GM23248 (cell line): ENCODE results near the gene GOLGA2. TPM values are rescaled to one million over a fixed set of nuclear protein-coding genes. Genes with fewer than 3 reads are reported as not detected.

Experiments used
- DNase-seq: peaks from one replicate; pipeline ENCODE4 v3.0.0-alpha.2; 2015
- H2AFZ ChIP-seq: fragments of 200-600 bp; sonication (generic); 2 replicates; pipeline ENCODE4 v1.6.1; 2016; ENCODE audit warnings: antibody characterized with exemption
- H3F3A ChIP-seq: fragments of 200-600 bp; sonication (generic); 2 replicates; pipeline ENCODE4 v1.6.1; 2016; ENCODE audit warnings: mild to moderate bottlenecking, antibody characterized with exemption, mixed run types; ENCODE audit not compliant: insufficient read depth
- H3K27ac ChIP-seq: fragments of 200-600 bp; sonication (generic); 2 replicates; pipeline ENCODE4 v1.5.1; 2016; ENCODE audit warnings: mild to moderate bottlenecking
- H3K27me3 ChIP-seq: fragments of 200-600 bp; sonication (generic); replicated peaks from 2 replicates; pipeline ENCODE4 v1.6.1; 2016; ENCODE audit warnings: mild to moderate bottlenecking; ENCODE audit not compliant: insufficient read depth
- H3K36me3 ChIP-seq: fragments of 200-600 bp; sonication (generic); 2 replicates; pipeline ENCODE4 v1.6.1; 2016; ENCODE audit warnings: low read depth, mild to moderate bottlenecking
- H3K4me1 ChIP-seq: fragments of 200-600 bp; sonication (generic); 2 replicates; pipeline ENCODE4 v1.6.1; 2016; ENCODE audit warnings: mild to moderate bottlenecking; ENCODE audit not compliant: insufficient read depth
- H3K4me2 ChIP-seq: fragments of 200-600 bp; sonication (generic); one replicate; pipeline ENCODE4 v1.6.1; 2016; ENCODE audit warnings: mild to moderate bottlenecking; ENCODE audit not compliant: unreplicated experiment
- H3K4me3 ChIP-seq: fragments of 200-600 bp; sonication (generic); 2 replicates; pipeline ENCODE4 v1.5.1; 2016; ENCODE audit warnings: mild to moderate bottlenecking
- H3K79me2 ChIP-seq: fragments of 200-600 bp; sonication (generic); 2 replicates; pipeline ENCODE4 v1.6.1; 2016; ENCODE audit warnings: mild to moderate bottlenecking; ENCODE audit not compliant: insufficient read depth
- H3K9ac ChIP-seq: fragments of 200-600 bp; sonication (generic); 2 replicates; pipeline ENCODE4 v1.6.1; 2016; ENCODE audit warnings: mild to moderate bottlenecking
- H3K9me2 ChIP-seq: fragments of 200-600 bp; sonication (generic); 2 replicates; pipeline ENCODE4 v1.6.1; 2016; ENCODE audit warnings: mixed run types, mild to moderate bottlenecking, moderate library complexity; ENCODE audit not compliant: insufficient read depth
- H3K9me3 ChIP-seq: fragments of 200-600 bp; sonication (generic); one replicate; pipeline ENCODE4 v1.6.1; 2017; ENCODE audit warnings: low read depth
- H4K20me1 ChIP-seq: fragments of 200-600 bp; sonication (generic); 2 replicates; pipeline ENCODE4 v1.6.0; 2016; ENCODE audit not compliant: insufficient read depth
- EZH2 ChIP-seq: fragments of 200-600 bp; sonication (generic); IDR thresholded peaks from 2 replicates; pipeline ENCODE4 v1.6.1; 2018; ENCODE audit warnings: antibody characterized with exemption, mild to moderate bottlenecking; ENCODE audit not compliant: insufficient read depth, poor library complexity, severe bottlenecking
- EZH2phosphoT487 ChIP-seq: fragments of 200-600 bp; sonication (generic); IDR thresholded peaks from 2 replicates; pipeline ENCODE4 v1.6.1; 2018; ENCODE audit warnings: antibody characterized with exemption, moderate library complexity, mild to moderate bottlenecking, low read depth; ENCODE audit not compliant: insufficient read depth
- WGBS, 2 experiments: methylation state at CpG; one replicate each; pipeline ENCODE4 v1.1.6; 2015 to 2017; ENCODE audit warnings: low lambda C conversion rate in 2 of 2, low coverage in 1 of 2; ENCODE audit errors: missing lambda C conversion rate in 2 of 2; 5-methylcytosine and 5-hydroxymethylcytosine counted together
- in situ Hi-C: fragments of 300-500 bp; cut with MboI; formaldehyde crosslinking; loops from 2 replicates; pipeline ENCODE4 v1.15.0; 2020
- polyA plus RNA-seq: library from polyadenylated mRNA; unstranded; fragments of >200 nt; fragmentation: Nextera tagmentation; extraction: Ambion mirVana; gene quantifications from 2 replicates; pipeline ENCODE4 v1.2.1, GENCODE V29; 2016
- total RNA-seq: library from RNA; depleted of rRNA; stranded (reverse); fragments of >200 nt; shearing (Covaris generic); gene quantifications from 2 replicates; pipeline ENCODE4 v1.2.3, GENCODE V29; 2014

Gene GOLGA2
- total and polyA plus RNA-seq, 2 experiments from 2014 or later: 35.1 to 116 TPM

DNA sequence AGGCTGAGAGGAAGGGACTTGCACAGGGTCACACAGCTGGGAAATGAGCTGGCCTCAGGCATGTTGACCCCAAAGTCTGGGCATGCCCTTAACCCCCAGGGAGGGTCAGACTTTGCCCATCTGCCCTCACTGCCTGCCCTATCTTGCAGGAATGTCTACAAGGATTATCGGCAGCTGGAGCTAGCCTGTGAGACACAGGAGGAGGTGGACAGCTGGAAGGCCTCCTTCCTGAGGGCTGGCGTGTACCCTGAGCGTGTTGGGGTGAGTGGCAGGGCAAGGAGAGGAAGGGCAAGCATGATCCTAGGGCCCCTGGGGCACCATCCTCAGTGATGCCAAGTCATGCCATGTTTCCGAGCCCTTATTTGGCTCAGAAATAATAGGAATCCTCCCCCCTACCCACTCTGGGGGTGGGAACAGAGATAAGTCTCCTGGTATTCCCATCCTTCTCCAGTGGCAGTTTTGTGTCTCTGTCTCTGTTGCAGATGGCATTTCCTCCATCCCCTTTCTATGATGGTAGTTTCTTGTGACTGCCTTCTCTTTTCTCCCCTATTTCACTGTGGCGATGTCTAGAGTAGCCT, 28.5 kb downstream of the GOLGA2 start:
- no peaks in the 10 kb centered on the region for H3K27me3 ChIP-seq
- H3K27ac ChIP-seq: no peak overlapping the region
- H4K20me1 ChIP-seq: no peaks in the 10 kb centered on the region
- TF ChIP-seq EZH2phosphoT487 (no peak), EZH2 (no peak)
- H3K9me2 ChIP-seq: no peaks in the 10 kb centered on the region
- no peak overlapping the region for H3K4me3 ChIP-seq
- DNase-seq: no peak
- H2AFZ ChIP-seq: no peak overlapping the region
- H3K9ac ChIP-seq: no peak overlapping the region
- no peaks in the 10 kb centered on the region for H3K9me3 ChIP-seq
- H3K4me2 ChIP-seq: no peak overlapping the region
- WGBS, 2 experiments: 92 to 96% methylated on average over 5 of the region's 5 CpGs
- peaks cover 32% of the 10 kb centered on the region for H3K4me1 ChIP-seq
- no peaks in the 10 kb centered on the region for H3K79me2 ChIP-seq
- H3F3A ChIP-seq: peaks cover 10% of the 10 kb centered on the region
- in situ Hi-C loops: no loop called here
- no peaks in the 10 kb centered on the region for H3K36me3 ChIP-seq

DNA sequence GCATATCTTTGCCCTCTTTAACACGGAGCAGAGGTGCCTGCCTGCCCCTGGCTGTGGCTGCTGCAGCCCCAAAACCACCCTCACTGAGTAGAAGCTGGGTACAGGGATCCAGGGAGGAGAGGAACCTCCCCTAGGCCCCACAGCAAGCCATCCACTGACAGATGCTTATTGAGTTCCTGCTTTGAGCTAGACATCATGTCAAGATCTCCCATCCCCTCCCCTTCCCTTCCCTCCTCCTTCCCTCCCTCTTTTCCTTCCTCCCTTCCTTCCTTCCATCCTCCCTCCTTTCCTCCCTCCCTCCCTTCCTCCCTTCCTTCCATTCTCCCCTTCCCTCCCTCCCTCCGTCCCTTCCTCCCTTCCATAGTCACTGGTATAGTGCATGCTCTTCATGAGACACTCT, 29.3 kb downstream of the GOLGA2 start:
- no peak overlapping the region for H3K4me2 ChIP-seq
- no peaks in the 10 kb centered on the region for H3K36me3 ChIP-seq
- peaks cover 38% of the 10 kb centered on the region for H3K4me1 ChIP-seq
- peaks cover 19% of the 10 kb centered on the region for H3F3A ChIP-seq
- in situ Hi-C loops: no loop called here
- no peak overlapping the region for H2AFZ ChIP-seq
- H4K20me1 ChIP-seq: no peaks in the 10 kb centered on the region
- DNase-seq: no peak
- no peak overlapping the region for H3K9ac ChIP-seq
- no peaks in the 10 kb centered on the region for H3K79me2 ChIP-seq
- H3K9me3 ChIP-seq: no peaks in the 10 kb centered on the region
- H3K27me3 ChIP-seq: no peaks in the 10 kb centered on the region
- no peak overlapping the region for H3K27ac ChIP-seq
- TF ChIP-seq EZH2: no peak
- no peak for TF ChIP-seq EZH2phosphoT487
- H3K4me3 ChIP-seq: no peak overlapping the region
- WGBS, 2 experiments: 39 to 75% methylated on average over 2 of the region's 2 CpGs
- H3K9me2 ChIP-seq: no peaks in the 10 kb centered on the region

DNA sequence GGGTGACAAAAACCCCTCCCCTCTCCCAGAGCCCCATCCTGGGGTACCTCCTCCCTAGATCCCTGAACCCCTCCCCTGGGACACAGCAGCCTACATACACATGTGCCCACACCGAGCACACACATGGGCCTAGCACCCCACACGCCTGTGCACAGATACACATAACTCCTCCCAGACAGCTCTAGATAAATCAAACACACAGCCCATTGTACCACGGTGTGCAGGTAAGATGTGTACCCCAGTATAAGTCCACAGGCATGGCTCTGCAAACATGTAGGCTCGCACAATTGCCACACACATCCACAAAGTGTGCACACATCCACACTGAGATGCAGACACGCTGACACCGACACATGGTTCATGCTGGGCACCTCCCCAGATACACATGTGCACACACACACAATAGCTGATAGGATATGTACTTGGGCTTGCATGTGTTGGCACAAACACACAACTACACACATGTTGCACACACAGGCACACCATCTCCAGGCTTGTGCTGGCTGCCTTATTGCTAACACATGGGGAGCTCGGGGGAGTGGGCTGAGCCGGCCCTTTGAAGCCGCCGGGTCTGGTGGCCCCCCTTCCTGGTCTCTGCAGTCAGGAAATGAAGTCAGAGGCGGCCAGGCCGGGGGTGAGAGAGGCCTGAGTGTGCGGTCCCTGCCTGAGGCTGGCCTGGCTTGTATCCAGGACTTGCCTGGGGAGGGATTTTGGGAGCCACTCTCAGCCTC, 30.2 kb downstream of the GOLGA2 start:
- TF ChIP-seq EZH2phosphoT487 (no peak), EZH2 (no peak)
- Histone ChIP-seq H4K20me1 (no peaks in the 10 kb centered on the region), H3K27ac (peak overlapping the region; percentile 88), H3K9ac (peak overlapping the region; percentile 97), H3K4me2 (peak overlapping the region; percentile 92), H3K9me2 (no peaks in the 10 kb centered on the region), H3K4me3 (peak overlapping the region; percentile 83), H3K27me3 (no peaks in the 10 kb centered on the region), H2AFZ (no peak overlapping the region), H3F3A (peaks cover 22% of the 10 kb centered on the region), H3K36me3 (no peaks in the 10 kb centered on the region), H3K9me3 (no peaks in the 10 kb centered on the region), H3K4me1 (peaks cover 38% of the 10 kb centered on the region), H3K79me2 (no peaks in the 10 kb centered on the region)
- in situ Hi-C loops: no loop called here
- peak; percentile 88 for DNase-seq
- 3 to 6% methylated on average over 13 of the region's 13 CpGs for WGBS, 2 experiments

DNA sequence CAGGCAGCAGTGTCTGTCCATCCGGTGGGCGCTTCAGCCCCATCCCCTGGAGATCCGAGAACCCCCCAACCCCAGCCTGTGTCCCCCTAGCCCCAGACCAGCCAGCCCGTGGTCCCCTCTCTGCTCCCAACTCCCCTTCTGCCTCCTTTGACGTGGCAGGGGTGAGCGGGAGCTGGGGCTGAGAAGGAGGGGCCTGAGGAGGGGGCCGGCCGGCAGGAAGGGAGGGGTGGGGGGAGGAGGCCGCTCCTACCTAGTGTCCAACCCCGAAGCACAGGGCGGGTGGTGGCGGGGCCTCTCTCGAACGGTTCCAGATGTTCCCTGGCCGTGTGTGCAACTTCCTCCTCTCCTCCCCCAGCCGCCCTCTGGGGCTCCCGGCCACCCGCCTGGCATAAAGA, 31.0 kb downstream of the GOLGA2 start:
- TF ChIP-seq EZH2 (no peak), EZH2phosphoT487 (no peak)
- Histone ChIP-seq H2AFZ (0 out of 2 replicates have a peak overlapping the region, but pooled peaks have one; percentile 2), H3K4me3 (peak overlapping the region; percentile 83), H3K4me2 (peak overlapping the region; percentile 92), H3K9ac (peak overlapping the region; percentile 97), H3K27me3 (no peaks in the 10 kb centered on the region), H3K36me3 (no peaks in the 10 kb centered on the region), H3K79me2 (no peaks in the 10 kb centered on the region), H3K4me1 (peaks cover 38% of the 10 kb centered on the region), H3F3A (peaks cover 22% of the 10 kb centered on the region), H3K9me2 (no peaks in the 10 kb centered on the region), H3K9me3 (no peaks in the 10 kb centered on the region), H3K27ac (peak overlapping the region; percentile 88), H4K20me1 (no peaks in the 10 kb centered on the region)
- peak; percentile 95 for DNase-seq
- WGBS, 2 experiments: 0 to 1% methylated on average over 6 to 18 of the region's 18 CpGs
- in situ Hi-C loops: no loop called here
